Dendritic cell treated with granulocyte-macrophage colony-stimulating factor and Interleukin-4, amounts not matched to agents 40 ng/mL and 50 ng/mL, for 4 days (primary cell): ENCODE measurements around the gene SELENOO.
"Not testable (repeated sequence)": the region's sequence is repeated elsewhere in the genome, so short reads cannot be mapped to it uniquely, and the experiment has no call there.

Source experiments
- H3K27ac Mint-ChIP-seq: one replicate; pipeline ENCODE4 v1.8.0; 2022; ENCODE audit warnings: mild to moderate bottlenecking, mixed read lengths
- H3K27me3 Mint-ChIP-seq: one replicate; pipeline ENCODE4 v1.8.0; 2022; ENCODE audit warnings: mild to moderate bottlenecking, mixed read lengths
- H3K36me3 Mint-ChIP-seq: one replicate; pipeline ENCODE4 v1.8.0; 2022; ENCODE audit warnings: low read depth, mixed read lengths
- H3K4me1 Mint-ChIP-seq: one replicate; pipeline ENCODE4 v1.8.0; 2022; ENCODE audit warnings: low read depth, mixed read lengths
- H3K4me3 Mint-ChIP-seq: one replicate; pipeline ENCODE4 v1.8.0; 2022; ENCODE audit warnings: mild to moderate bottlenecking, moderate library complexity, mixed read lengths
- H3K9me3 Mint-ChIP-seq: one replicate; pipeline ENCODE4 v1.8.0; 2022; ENCODE audit warnings: mixed read lengths
- intact Hi-C: fragments of 100-400 bp; cut with micrococcal nuclease; formaldehyde crosslinking; loops from one replicate; pipeline ENCODE4 v1.15.0; 2022

The SELENOO gene

GRCh38 chr22:50197000-50197800 lies 3.6 kb upstream of the SELENOO start:
- peaks cover 79% of the 10 kb centered on the region for H3K36me3 Mint-ChIP-seq
- H3K4me1 Mint-ChIP-seq, result peaks cover 40% of the 10 kb centered on the region
- H3K9me3 Mint-ChIP-seq, result no peaks in the 10 kb centered on the region
- H3K27ac Mint-ChIP-seq, result no peak overlapping the region
- H3K27me3 Mint-ChIP-seq, result no peaks in the 10 kb centered on the region
- H3K4me3 Mint-ChIP-seq, result no peak overlapping the region
- intact Hi-C loops, result no loop called here

- Mint-ChIP-seq H3K27me3 (no peaks in the 10 kb centered on the region), H3K4me3 (no peak overlapping the region), H3K27ac (no peak overlapping the region), H3K36me3 (peaks cover 72% of the 10 kb centered on the region), H3K9me3 (no peaks in the 10 kb centered on the region), H3K4me1 (peaks cover 39% of the 10 kb centered on the region)
- intact Hi-C loops, result no loop called here
Measured at GRCh38 chr22:50197856-50198623, 2.8 kb upstream of the SELENOO start.

GRCh38 chr22:50198624-50199017 lies 2.2 kb upstream of the SELENOO start:
- Mint-ChIP-seq H3K4me1 (peaks cover 44% of the 10 kb centered on the region), H3K9me3 (no peaks in the 10 kb centered on the region), H3K27ac (no peak overlapping the region), H3K27me3 (no peaks in the 10 kb centered on the region), H3K4me3 (no peak overlapping the region), H3K36me3 (peaks cover 72% of the 10 kb centered on the region)
- intact Hi-C loops, result no loop called here

- Mint-ChIP-seq H3K4me3 (peak overlapping the region; percentile 68), H3K27ac (peak overlapping the region; percentile 60), H3K9me3 (no peaks in the 10 kb centered on the region), H3K27me3 (no peaks in the 10 kb centered on the region), H3K36me3 (peaks cover 71% of the 10 kb centered on the region), H3K4me1 (peaks cover 45% of the 10 kb centered on the region)
- intact Hi-C loops, result no loop called here
Measured at GRCh38 chr22:50199251-50199721, 1.5 kb upstream of the SELENOO start.

GRCh38 chr22:50199829-50200460 lies 866 bp upstream of the SELENOO start:
- peak overlapping the region; percentile 60 for H3K27ac Mint-ChIP-seq
- H3K4me3 Mint-ChIP-seq, result peak overlapping the region; percentile 68
- no peaks in the 10 kb centered on the region for H3K27me3 Mint-ChIP-seq
- intact Hi-C loops, result loop anchor here (10.0 kb wide), 1 partner anchor 265 kb away; no protein-coding TSS in a partner anchor
- peaks cover 47% of the 10 kb centered on the region for H3K4me1 Mint-ChIP-seq
- H3K36me3 Mint-ChIP-seq, result peaks cover 68% of the 10 kb centered on the region
- H3K9me3 Mint-ChIP-seq, result no peaks in the 10 kb centered on the region

GRCh38 chr22:50201191-50202129 lies 649 bp downstream of the SELENOO start:
- H3K27ac Mint-ChIP-seq, result peak overlapping the region; percentile 68
- peak overlapping the region; percentile 78 for H3K4me3 Mint-ChIP-seq
- no peaks in the 10 kb centered on the region for H3K9me3 Mint-ChIP-seq
- H3K36me3 Mint-ChIP-seq, result peaks cover 68% of the 10 kb centered on the region
- intact Hi-C loops, result loop anchor here (10.0 kb wide), 1 partner anchor 267 kb away; no protein-coding TSS in a partner anchor
- no peaks in the 10 kb centered on the region for H3K27me3 Mint-ChIP-seq
- peaks cover 53% of the 10 kb centered on the region for H3K4me1 Mint-ChIP-seq

- no peaks in the 10 kb centered on the region for H3K27me3 Mint-ChIP-seq
- H3K4me3 Mint-ChIP-seq, result peak overlapping the region; percentile 78
- H3K4me1 Mint-ChIP-seq, result peaks cover 60% of the 10 kb centered on the region
- H3K9me3 Mint-ChIP-seq, result no peaks in the 10 kb centered on the region
- peaks cover 68% of the 10 kb centered on the region for H3K36me3 Mint-ChIP-seq
- intact Hi-C loops, result loop anchor here (10.0 kb wide), 1 partner anchor 267 kb away; no protein-coding TSS in a partner anchor
- peak overlapping the region; percentile 68 for H3K27ac Mint-ChIP-seq
Measured at GRCh38 chr22:50202130-50202666, 1.4 kb downstream of the SELENOO start.

GRCh38 chr22:50203288-50203687 lies 2.5 kb downstream of the SELENOO start:
- no peak overlapping the region for H3K27ac Mint-ChIP-seq
- peaks cover 68% of the 10 kb centered on the region for H3K36me3 Mint-ChIP-seq
- no peaks in the 10 kb centered on the region for H3K9me3 Mint-ChIP-seq
- H3K4me1 Mint-ChIP-seq, result peaks cover 66% of the 10 kb centered on the region
- intact Hi-C loops, result loop anchor here (10.0 kb wide), 1 partner anchor 268 kb away; no protein-coding TSS in a partner anchor
- no peak overlapping the region for H3K4me3 Mint-ChIP-seq
- H3K27me3 Mint-ChIP-seq, result no peaks in the 10 kb centered on the region

GRCh38 chr22:50204571-50204970 lies 3.8 kb downstream of the SELENOO start:
- Mint-ChIP-seq H3K27me3 (no peaks in the 10 kb centered on the region), H3K4me1 (peaks cover 63% of the 10 kb centered on the region), H3K27ac (peak overlapping the region; percentile 65), H3K4me3 (peak overlapping the region; percentile 60), H3K9me3 (no peaks in the 10 kb centered on the region), H3K36me3 (peaks cover 68% of the 10 kb centered on the region)
- intact Hi-C loops, result loop anchor here (10.0 kb wide), 1 partner anchor 270 kb away; no protein-coding TSS in a partner anchor

- intact Hi-C loops, result loop anchor here (5.0 to 10.0 kb wide), 2 partner anchors 38 to 270 kb away; no protein-coding TSS in a partner anchor
- Mint-ChIP-seq H3K27ac (peak overlapping the region; percentile 65), H3K4me3 (peak overlapping the region; percentile 60), H3K4me1 (peaks cover 63% of the 10 kb centered on the region), H3K36me3 (peaks cover 68% of the 10 kb centered on the region)
- not testable (repeated sequence) for H3K27me3 Mint-ChIP-seq, H3K9me3 Mint-ChIP-seq
Measured at GRCh38 chr22:50204998-50205397, 4.2 kb downstream of the SELENOO start.

GRCh38 chr22:50205781-50206569 lies 5.2 kb downstream of the SELENOO start:
- H3K4me3 Mint-ChIP-seq, result no peak overlapping the region
- H3K27ac Mint-ChIP-seq, result peak overlapping the region; percentile 32
- H3K9me3 Mint-ChIP-seq, result no peaks in the 10 kb centered on the region
- peaks cover 64% of the 10 kb centered on the region for H3K4me1 Mint-ChIP-seq
- intact Hi-C loops, result loop anchor here (5.0 to 10.0 kb wide), 2 partner anchors 39 to 271 kb away; no protein-coding TSS in a partner anchor
- H3K27me3 Mint-ChIP-seq, result no peaks in the 10 kb centered on the region
- peaks cover 77% of the 10 kb centered on the region for H3K36me3 Mint-ChIP-seq

GRCh38 chr22:50206599-50206998 lies 5.8 kb downstream of the SELENOO start:
- intact Hi-C loops, result loop anchor here (5.0 to 10.0 kb wide), 2 partner anchors 39 to 272 kb away; no protein-coding TSS in a partner anchor
- H3K4me3 Mint-ChIP-seq, result no peak overlapping the region
- H3K27me3 Mint-ChIP-seq, result no peaks in the 10 kb centered on the region
- H3K4me1 Mint-ChIP-seq, result peaks cover 64% of the 10 kb centered on the region
- peaks cover 82% of the 10 kb centered on the region for H3K36me3 Mint-ChIP-seq
- H3K9me3 Mint-ChIP-seq, result no peaks in the 10 kb centered on the region
- peak overlapping the region; percentile 32 for H3K27ac Mint-ChIP-seq
